HG02938 (cell line): ENCODE data around the gene MSMB.
"Not testable (repeated sequence)": the region's sequence is repeated elsewhere in the genome, so short reads cannot be mapped to it uniquely, and the experiment has no call there.

Experiments
- ATAC-seq: cut with Tn5 transposase; IDR thresholded peaks from one replicate; pipeline ENCODE4 v1.9.1; 2021; ENCODE audit warnings: mild to moderate bottlenecking, moderate library complexity; ENCODE audit not compliant: unreplicated experiment

MSMB gene

GRCh38 chr10:46014683-46015405, 31.2 kb downstream of the MSMB start:
- no peak for ATAC-seq

GRCh38 chr10:46014206-46014605, 31.9 kb downstream of the MSMB start:
- no peak for ATAC-seq

GRCh38 chr10:46012746-46013145, 33.3 kb downstream of the MSMB start:
- no peak for ATAC-seq

- no peak for ATAC-seq
These were observed 39.9 kb downstream of the MSMB start for GRCh38 chr10:46006219-46006618.

GRCh38 chr10:46005383-46005782, 40.7 kb downstream of the MSMB start:
- ATAC-seq, result no peak

GRCh38 chr10:46004963-46005362, 41.1 kb downstream of the MSMB start:
- no peak for ATAC-seq

- ATAC-seq, result no peak
These were observed 43.0 kb downstream of the MSMB start for GRCh38 chr10:46002916-46003693.

GRCh38 chr10:46002189-46002687, 43.8 kb downstream of the MSMB start:
- not testable (repeated sequence) for ATAC-seq

GRCh38 chr10:46001187-46001756, 44.8 kb downstream of the MSMB start:
- no peak for ATAC-seq

- ATAC-seq, result no peak
These were observed 45.5 kb downstream of the MSMB start for GRCh38 chr10:46000538-46000937.

- ATAC-seq, result not testable (repeated sequence)
These were observed 46.1 kb downstream of the MSMB start for GRCh38 chr10:45999955-46000354.

GRCh38 chr10:45997994-45998763, 47.9 kb downstream of the MSMB start:
- no peak for ATAC-seq

- ATAC-seq, result no peak
These were observed 48.5 kb downstream of the MSMB start for GRCh38 chr10:45997557-45997956.

- not testable (repeated sequence) for ATAC-seq
These were observed 60.5 kb downstream of the MSMB start for GRCh38 chr10:45985590-45985989.

GRCh38 chr10:45984473-45984872, 61.6 kb downstream of the MSMB start:
- not testable (repeated sequence) for ATAC-seq

- not testable (repeated sequence) for ATAC-seq
These were observed 62.4 kb downstream of the MSMB start for GRCh38 chr10:45983538-45984186.
